Activated gamma-delta T cell treated with Interleukin-2 at 50 U/mL for 16 hours (primary cell): ENCODE data around the gene SLC4A1.
A peak's percentile ranks its signal among the peaks of the same experiment; 100 is the strongest.
"Not testable (repeated sequence)": the region's sequence is repeated elsewhere in the genome, so short reads cannot be mapped to it uniquely, and the experiment has no call there.

Experiments
- DNase-seq: peaks from one replicate; pipeline ENCODE4 v3.0.0-alpha.2; 2020

The SLC4A1 gene

DNA sequence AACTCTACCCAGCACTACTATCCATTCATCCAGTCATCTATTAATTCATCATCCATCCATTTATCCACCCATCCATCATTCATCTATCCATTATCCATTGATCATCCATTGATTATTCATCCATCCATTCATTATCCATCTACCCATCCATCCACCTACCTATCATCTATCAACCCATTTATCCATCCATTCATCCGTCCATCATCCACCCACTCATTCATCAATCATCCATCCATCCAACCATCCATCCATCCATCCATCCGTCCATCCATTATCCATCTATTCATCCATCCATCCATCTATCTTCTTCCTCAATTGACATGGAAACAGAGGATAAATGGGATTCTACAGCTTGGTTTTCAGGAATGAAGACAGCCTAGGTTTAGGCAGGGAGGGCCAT, 12.0 kb downstream of the SLC4A1 start:
- DNase-seq, result no peak

DNA sequence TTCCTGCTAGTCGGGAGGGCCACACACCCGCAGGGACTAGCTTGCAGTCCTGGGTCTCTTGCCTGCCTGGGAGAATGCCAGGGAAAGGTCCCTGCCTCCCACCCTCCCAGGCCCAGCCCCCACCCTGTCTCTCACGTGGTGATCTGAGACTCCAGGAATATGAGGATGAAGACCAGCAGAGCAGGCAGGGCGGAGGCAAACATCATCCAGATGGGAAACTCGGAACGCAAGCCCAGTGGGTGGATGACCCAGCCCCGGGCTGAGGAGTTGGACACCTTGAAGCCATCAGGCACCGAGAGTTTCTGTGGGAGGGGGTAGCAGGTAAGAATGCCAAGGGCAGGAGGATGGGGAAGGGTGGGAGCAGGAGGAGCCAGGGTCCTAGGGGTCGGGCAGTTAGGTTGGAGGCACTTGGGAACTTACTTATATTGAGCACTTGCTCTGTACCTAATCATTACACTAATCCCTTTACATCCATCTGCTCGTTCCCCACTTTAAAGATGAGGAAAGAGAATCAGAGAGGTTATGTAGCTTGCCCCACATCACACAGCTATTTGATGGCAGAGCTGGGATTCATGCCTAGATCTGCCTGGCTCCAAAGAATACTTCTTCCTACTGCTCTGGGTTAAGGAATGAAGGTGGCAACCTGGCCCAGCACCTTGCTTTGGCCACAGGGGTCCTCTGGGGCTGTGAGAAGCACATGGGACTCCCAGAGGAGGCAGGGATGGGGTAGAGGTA, 13.4 kb downstream of the SLC4A1 start:
- DNase-seq, result no peak

DNA sequence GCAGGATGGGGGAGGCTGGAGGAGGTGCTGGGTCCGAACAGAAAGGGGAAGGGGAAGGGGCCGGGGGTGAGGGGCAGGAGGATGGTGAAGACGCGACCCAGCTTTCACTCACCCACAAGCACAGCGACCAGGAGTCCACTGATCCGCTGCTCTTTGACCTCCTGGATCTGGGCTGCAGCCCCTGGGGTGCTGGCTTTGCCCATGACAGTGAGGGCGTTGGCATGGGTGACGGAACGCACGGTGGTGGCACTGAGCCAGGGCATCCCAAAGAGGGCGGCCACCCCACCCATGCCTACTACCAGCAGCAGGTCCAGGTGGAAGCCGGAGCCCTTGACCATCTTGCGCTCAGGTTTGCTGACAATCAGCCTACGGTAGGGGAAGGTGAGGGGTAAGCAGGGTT, 14.9 kb downstream of the SLC4A1 start:
- no peak for DNase-seq

DNA sequence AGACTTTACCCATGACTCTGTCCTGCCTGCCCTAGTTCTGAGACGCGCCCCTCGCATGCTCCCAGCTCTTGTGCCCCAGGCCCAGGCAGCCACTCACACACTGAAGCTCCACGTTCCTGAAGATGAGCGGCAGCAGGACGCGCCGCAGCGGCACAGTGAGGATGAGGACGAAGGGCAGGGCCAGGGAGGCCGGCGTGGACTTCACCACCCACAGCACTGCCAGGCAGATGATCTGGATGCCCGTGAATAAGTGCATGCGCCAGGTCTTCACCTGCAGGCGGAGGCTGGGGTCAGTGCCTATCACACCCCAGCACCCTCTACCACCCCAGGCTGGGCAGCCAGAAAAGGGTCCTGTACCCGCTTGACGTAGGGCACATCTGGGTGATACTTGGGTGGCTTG, 16.9 kb downstream of the SLC4A1 start:
- DNase-seq, result no peak

DNA sequence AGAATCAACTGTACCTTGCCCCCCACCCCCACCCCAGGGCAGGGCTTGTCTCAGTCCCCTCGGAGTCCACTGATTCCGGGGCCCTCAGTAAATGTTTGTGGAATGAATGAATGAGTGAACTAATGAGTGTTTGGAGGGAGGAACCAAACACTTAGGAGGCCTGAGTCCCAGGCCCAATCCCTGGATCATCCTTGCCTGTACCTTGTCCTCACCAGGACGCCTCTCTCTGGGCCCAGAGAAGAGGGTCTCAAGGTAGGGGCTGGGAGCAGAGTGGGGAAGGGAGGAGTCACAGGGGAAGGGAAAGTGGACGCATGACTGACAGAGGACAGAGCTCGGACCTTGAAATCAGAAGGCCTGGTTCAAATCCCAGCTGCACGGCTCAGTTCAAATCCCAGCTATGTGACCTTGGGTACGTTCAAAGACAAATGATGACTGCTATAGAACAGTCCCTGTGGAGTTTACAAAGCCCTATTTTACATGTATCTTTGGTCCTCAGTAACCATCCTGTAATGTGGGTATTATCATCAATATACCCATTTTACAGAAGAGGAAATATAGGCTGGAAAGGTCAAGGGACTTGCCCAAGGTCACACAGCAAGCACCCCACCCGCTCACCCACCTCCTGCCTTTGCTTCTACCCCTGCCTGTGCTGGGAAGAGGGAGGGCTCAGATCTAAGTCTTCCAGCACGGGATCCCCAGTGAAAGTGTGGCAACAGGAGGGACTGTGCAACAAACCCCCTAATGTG, 18.3 kb downstream of the SLC4A1 start:
- no peak for DNase-seq

DNA sequence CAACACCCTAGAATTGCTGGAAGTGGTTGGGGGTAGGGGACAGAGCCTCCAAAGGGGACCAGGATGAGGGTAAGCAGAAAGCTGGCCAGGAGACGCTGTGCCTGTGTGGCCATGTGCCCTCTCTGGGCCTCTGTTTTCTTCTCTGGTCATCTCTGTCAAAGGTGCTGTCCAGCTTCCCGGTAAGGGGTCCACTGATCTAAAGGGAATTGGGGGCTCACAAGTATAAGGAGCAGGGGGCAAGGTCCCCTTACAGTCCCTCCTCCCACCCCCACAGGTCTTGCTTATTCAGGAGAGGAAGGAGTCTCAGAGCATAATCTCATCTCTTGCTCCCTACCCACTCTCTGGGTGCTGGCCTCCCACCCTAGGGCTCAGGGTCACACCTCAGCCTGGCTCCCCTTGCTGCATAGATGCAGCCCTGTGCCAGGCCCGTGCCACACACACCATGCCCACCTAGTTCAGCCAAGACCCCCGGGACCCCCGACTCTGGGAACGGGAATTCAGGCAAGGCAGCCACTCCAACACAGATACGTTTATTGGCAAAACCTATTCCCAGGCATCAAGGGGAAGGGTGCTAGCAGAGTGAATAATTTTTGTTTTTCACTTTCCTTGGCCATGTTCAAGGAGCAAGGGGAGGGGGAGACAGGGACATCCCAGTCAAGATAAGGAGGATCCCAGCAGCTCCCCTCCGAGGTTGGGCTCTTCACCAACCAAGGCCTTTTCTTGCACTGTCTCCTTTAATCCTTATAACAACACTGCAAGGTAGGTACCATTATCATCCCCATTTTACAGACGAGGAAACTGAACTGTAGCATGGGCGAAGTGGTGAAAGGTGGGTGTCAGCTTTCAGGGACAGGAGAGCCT, 19.8 kb downstream of the SLC4A1 start:
- no peak for DNase-seq

DNA sequence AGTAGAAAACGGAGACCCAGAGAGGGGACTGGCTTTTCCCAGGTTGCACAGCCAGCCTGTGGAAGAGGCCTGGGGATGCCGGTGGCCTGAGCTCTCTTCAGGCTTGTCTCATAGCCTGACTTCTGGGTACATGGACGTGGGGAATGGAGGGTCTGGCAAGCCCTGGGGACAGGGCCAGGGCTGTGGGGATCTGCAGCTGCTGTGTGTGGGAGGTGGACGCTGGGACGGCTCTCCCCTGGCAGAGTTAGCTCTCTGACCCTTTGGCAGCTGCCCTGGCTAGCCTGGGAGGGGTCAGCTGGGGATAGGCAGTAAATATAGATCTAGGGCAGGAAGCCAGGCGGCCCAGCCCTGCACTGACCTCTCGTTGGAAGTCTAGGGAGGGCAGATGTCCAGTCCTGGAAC, 20.5 kb downstream of the SLC4A1 start:
- no peak for DNase-seq

DNA sequence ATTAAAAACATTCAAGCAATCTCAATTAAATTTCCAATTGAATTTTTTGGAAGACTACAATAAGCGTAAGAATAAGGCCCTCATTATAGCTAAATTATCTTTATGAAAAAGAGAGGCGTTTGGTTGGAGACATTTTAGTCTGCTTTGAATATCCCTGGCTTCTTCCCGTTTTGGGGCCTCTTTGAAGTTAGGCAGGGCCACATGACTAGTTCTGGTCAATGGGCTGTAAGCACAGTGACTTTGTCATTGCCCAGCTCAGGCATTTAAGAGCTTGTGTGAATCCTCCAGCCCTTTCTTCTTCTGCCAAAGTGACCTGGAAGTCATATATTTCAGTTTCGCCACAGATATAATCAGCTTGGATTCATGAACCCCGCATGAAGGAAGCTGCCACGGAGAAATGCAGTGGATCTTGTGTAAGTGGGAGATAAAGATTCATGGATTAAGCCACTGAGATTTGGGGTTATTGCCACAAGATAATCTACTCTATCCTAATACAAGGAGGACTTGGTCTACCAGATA, 26.8 kb downstream of the SLC4A1 start:
- DNase-seq, result no peak

DNA sequence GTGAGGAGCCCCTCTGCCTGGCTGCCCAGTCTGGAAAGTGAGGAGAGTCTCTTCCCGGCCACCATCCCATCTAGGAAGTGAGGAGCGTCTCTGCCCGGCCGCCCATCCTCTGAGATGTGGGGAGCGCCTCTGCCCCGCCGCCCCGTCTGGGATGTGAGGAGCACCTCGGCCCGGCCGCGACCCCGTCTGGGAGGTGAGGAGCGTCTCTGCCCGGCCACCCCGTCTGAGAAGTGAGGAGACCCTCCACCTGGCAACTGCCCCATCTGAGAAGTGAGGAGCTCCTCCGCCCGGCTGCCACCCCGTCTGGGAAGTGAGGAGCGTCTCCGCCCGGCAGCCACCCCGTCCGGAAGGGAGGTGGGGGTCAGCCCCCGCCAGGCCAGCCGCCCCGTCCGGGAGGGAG, 30.0 kb downstream of the SLC4A1 start:
- not testable (repeated sequence) for DNase-seq

DNA sequence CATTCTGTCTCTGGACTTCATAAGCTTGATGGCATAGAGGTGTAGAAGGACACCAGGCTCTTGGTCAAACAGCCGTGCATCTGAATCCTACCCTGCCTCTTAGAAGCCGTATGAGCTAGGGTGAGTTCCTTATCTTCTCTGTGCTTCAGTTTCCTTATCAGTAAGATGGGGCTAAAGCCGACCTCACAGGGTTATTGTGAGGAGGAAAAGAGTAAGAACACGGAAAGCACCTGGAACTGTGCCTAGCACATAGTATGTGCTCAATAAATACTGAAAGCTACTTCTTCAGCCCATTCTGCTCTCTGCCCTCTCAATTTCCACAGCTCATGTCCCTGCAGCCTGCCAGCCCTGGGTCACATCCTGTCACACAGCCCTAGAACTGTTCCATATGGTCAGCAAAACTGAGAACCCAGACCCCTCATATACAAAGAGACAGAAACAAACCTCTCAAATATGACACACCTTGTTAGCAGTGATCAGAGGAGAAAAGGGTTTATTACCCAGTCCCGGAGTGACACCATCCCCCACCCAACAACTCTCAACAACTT, 31.4 kb downstream of the SLC4A1 start:
- DNase-seq, result no peak

DNA sequence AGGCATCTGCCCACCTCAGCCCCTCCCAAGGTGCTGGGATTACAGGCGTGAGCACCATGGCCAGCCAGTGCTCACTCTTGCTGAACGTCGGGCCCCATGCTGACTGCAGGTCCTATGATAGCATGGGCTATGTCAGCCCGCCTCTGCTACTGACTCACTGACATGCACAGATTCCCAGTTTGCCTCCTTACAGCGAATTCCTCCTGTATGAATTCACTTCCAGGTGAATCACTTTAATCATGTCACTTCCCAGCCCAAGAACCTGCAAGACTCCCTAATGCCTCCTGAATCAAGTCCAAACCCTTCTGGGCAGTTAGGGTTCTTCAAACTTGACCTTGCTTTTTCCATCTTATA, 32.4 kb downstream of the SLC4A1 start:
- no peak for DNase-seq

DNA sequence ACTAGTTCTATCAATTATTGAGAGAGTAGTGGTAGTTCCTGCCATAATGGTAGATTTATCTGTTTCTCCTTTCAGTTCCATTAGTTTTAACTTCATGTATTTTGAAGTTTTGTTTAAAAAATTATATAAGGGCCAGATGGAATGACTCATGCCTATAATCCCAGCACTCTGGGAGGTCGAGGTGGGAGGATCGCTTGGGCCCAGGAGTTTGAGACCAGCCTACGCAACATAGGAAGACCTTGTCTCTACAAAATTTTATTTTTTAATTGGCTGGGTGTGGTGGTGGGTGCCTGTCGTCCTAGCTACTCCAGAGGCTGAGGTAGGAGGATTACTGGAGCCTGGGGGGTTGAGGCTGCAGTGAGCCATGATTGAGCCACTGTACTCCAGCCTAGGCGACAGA, 34.4 kb downstream of the SLC4A1 start:
- no peak for DNase-seq

DNA sequence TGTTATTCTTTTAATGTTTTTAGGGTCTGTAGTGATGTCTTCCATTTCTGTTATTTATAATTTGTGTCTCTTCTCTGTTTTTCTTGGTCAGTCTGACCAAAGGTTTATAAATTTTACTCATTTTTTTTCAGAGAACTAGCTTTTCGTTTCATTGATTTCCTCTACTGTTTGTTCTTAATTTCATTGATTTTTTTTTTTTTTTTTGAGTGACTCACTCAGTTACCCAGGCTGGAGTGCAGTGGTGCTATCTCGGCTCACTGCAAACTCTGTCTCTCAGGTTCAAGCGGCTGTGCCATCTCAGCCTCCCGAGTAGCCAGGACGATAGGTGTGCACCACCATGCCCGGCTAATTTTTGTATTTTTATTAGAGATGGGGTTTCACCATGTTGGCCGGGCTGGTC, 35.9 kb downstream of the SLC4A1 start:
- no peak for DNase-seq

DNA sequence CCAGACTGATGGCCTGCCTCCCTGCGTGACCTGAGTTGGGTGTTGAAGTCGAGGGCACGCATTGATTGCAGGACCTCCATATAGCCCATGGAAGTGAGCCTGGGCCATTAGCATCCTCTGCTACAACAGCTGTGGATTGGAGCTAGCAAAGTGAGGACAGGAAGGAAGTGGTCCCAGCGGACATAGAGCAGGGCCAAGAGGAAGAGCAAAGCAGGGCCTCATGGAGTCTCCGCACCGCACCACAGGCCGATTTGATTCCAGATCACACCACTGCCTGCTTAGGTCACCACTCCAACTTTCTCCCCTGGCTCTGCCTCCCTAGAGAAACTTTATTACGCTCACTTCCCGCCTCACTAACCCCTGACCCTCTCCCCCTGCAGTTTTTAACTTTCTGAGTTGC, 37.8 kb downstream of the SLC4A1 start:
- DNase-seq, result no peak

DNA sequence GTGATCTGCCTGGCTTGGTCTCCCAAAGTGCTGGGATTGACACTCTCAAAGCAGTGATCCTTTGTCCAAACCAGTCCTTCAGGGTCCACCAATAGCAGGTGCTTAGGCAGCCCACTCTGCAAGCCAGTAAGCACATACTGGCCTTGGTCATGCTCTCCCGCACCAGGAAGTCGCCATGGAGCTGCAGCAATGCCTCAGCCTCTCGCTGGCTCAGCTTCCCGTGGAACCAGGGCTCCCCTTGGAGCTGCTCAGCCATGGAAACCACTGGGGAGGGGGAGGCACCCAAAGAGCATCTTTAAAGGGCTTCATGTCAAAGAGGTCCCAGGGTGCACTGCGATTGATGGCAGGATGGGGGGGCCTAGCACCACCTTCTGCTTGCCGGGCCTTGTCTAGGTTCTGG, 38.8 kb downstream of the SLC4A1 start:
- DNase-seq, result no peak

DNA sequence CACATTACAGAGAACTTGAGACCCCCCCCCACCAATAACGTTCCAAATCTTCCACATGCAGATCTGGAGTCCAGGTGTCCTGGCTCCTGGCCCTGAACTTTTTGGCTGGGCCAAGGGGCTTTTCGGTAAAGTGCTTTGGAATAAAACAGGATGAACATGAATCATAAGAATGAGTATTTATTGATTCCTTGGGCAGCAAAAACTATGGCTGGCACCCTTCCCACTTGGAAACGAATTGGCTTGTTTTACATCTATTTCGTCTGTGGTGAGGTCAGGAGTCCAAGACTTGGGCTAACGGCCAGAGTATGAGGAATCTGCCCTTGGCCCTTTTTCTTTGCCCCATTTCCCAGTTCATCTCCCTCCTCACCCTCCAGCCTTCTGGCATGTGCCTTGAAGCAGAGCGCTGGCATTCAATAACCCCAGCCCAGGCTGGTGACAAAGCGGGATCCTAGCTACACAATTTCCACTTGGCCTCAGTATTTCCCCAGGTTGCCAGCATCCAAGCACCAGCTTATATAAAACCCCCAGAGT, 44.3 kb downstream of the SLC4A1 start:
- no peak for DNase-seq

DNA sequence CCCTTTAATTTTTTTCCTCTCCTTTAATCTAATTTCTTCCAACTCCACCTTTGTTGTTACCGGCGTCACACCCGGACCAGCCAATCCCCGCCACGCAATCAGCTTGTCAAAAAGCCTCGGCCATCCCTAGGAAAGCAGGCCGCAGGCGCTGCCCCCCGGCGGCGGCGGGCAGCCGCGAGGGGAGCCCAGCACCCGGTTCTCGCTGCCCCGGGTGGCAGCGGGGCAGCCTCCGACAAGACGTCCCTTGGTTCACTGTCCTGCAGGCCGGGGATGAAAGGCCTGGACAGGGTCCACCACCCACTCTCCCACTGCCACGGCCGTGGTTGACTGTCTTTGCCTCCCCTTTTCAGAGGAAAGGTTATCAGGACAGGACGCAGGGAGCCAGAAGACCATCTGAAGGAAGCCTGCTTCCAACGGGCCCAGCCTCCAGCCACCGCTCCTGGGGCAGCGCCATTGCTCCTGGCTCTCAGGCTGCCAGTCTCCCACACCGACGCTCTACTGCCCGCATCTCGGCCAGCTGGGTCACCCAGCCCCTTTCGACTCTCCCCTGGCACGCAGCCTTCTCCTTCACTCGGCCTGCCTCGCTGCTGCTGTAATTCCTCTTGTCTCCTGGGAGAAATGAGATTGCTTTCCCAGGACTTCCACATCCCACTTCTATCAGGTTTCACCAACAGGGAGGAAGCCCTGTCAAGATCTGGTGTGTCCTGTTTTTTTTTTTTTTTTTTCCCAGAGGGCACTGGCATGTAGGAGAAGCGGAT, 45.6 kb downstream of the SLC4A1 start:
- peak; percentile 37 for DNase-seq

DNA sequence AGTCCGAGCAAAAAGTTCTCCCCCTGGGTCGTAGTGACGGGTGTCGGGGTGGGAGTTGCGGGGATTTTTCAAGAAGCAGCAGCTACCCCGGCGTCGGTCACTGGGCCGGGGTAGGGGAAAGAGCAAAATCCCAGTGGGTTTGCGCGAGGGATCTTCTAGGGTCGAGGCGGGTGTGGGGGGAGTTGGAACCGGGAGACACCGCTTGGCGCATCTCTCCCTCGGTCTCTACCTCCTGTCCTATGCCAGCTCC, 46.1 kb downstream of the SLC4A1 start:
- DNase-seq, result no peak

DNA sequence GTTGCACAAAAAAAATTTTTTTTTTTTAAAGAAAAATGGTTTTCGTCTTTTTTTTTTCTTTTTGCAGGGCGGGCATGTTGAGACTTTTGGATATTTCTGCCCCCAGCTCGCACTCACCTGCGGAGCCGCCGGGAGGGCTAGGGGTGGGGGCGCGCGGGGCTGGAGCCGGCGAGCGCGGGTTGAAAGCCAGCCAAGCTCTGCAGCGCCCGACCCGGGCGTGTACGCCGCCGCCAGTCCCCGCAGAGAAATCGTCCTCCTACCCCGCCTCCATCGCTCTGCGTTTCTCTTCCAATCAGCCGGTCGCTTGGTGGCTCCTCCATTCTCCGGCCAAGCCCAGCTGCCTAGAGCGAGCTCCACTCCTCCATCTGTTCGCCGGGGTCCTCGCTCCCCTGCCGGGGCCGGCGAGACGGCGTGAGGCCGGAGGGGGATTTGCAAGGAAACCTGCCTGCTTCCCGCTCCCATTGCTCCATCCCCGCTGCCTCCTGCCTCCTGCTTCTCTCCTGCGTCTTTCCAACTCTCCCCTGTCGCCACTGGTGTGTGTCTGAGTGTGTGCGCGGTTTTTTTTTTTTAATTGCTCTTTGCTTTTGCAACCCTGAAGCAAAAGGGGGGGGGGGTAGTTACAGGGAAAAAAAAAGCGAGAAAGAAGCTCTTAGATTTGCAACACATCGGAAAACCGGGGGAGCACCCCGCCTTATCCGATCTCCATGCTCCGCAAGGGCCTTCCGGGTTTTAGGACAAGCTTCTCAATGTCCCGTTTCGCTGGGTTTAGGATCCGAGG, 46.7 kb downstream of the SLC4A1 start:
- peak; percentile 53 for DNase-seq

DNA sequence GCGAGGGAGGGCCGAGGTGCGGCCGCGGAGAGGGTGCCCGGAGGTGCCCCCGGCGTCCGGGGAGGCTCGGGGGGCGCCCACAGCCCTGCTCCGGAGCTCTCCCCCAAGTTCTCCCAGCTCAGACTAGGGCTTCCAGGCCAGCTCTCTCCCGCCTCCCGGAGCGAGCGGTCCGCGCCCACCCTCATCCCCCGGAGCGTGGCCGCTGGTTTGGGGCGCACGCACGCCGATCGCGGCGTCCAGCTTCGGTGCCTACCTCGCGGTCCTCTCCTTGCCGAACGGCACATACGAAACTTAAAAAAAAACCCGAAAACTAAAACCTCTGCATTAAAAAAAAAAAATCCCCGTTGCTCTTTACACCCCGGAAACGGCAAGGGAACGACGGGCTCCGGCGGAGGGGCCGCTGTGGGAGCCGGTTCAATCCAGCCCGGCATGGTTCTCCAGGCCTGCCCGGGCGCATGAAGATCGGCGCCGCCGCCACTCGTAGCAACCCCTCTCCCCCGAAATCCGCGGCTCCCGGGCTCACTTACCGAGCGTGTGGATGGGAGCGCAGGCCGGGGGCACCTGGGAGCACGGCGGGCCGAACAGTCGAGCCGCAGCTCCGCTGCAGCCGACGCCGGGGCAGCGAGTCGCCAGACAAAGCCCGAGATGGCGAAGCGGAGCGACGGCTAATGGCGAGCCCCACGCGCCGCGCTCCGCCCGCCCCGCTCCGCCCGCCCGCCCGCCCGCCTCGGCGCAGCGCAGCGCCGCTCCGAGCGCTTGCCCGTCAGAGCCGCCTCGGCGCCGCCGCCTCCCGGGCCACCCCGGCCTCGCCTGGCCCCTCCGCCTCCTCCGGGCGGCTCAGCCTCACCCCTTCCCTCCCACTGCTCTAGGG, 47.5 kb downstream of the SLC4A1 start:
- peak; percentile 47 for DNase-seq
